SH-SY5Y (cell line): ENCODE measurements around the gene PPP2R2B.

ENCODE experiments used
- GATA2 ChIP-seq: IDR thresholded peaks from 2 replicates; pipeline ENCODE4 v1.6.1; 2011; ENCODE audit warnings: mild to moderate bottlenecking, low read depth, low read length
- GATA3 ChIP-seq: IDR thresholded peaks from 2 replicates; pipeline ENCODE4 v1.6.1; 2011; ENCODE audit warnings: low read depth, mild to moderate bottlenecking, low read length, moderate library complexity

Gene PPP2R2B

DNA sequence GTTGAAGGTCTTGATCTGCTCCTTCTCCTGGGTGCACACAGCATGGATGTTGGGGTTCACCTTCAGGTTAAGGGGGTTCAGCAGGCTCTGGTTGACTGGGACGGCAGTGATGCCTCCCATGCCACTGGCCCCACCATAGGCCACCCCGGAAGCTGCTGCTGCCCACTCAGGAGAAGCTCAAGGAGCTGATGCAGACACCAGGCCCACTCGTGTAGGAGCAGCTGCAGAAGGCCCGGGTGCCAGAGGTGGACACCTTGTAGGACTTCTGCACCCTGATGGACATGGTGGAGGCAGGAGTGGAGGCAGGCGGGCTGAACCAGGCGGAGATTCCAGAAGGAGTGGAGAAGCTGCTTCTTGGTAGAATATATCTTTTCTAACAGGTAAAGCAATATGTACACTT lies 171.2 kb downstream of the PPP2R2B start:
- TF ChIP-seq GATA2 = no peak
- TF ChIP-seq GATA3 = no peak

DNA sequence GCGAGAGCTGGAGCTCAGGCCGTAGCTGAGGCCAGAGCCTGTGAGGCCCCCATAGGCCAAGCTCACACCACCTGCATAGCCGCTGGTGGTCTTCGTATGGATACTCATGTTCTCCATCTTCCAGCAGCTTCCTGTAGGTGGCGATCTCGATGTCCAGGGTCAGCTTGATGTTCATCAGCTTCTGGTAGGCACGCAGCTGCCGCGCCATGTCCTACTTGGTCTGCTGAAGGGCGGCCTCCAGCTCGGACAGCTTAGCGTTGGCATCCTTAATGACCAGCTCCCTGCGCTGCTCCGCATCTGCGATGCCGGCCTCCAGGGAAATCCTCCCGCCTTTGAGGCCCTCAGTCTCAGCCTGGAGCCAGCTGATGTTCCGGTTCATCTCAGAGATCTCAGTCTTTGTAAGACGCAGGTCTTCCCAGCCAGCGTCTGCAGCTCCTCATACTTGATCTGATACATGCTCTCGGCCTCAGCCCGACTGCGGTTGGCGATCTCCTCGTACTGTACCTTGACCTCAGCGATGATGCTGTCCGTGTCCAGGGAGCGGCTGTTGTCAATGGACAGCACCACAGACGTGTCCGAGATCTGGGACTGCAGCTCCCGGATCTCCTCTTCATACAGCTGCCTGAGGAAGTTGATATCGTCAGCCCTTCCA lies 172.1 kb downstream of the PPP2R2B start:
- no peak for TF ChIP-seq GATA3
- no peak for TF ChIP-seq GATA2

DNA sequence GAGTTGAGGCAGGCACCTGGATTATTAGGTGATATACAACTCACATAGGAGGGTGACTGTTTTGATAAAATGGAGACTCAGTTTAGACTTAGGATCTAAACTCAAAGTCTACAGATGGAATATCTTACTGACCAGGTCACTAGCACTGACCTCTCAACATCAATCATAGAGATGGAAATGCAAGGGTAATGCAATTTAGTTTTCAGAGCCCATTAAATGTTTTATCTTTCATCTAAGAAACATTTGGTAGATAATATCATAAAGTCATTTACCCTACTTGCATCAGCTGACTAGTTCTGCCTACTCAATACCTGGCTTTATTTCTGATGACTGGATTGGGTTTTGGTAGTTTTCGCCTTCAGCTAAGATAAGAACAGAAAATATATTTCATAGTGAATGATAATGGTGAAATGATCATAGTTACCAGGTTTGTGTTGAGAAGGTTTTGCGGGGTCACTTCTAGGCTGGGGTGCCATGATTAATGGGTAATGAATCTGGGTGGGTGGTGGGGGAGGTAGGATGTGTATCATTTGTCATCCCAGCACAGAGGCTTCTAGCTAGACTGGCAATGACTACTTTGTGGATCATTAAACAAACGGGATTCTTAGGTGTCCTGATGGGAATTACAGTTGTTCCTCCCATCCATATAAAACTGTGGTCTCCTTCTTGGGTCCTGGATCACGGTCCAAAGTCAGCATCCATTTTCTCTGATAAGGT lies 173.4 kb downstream of the PPP2R2B start:
- no peak for TF ChIP-seq GATA2
- no peak for TF ChIP-seq GATA3

DNA sequence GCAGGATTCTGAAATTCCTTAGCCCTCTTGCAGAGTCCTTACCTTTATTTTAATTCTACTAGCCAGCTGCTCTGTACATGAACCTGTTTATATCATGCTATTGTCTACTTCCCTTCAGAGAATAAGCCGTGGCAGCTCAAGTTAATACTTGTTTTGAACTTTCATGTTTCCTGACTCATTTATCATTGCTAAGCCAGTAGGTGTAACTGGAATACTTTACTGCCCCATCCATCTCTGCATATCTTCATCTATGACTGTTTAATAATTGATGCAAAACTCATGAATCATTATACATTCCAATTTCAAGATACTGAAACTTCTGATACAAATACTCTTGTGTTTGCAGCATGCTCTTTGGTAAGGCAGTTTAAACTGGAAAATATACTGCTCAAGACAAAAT lies 174.7 kb downstream of the PPP2R2B start:
- TF ChIP-seq GATA3 = no peak
- no peak for TF ChIP-seq GATA2

GRCh38 chr5:146703499-146703898 lies 175.1 kb downstream of the PPP2R2B start:
- no peak for TF ChIP-seq GATA2
- no peak for TF ChIP-seq GATA3

DNA sequence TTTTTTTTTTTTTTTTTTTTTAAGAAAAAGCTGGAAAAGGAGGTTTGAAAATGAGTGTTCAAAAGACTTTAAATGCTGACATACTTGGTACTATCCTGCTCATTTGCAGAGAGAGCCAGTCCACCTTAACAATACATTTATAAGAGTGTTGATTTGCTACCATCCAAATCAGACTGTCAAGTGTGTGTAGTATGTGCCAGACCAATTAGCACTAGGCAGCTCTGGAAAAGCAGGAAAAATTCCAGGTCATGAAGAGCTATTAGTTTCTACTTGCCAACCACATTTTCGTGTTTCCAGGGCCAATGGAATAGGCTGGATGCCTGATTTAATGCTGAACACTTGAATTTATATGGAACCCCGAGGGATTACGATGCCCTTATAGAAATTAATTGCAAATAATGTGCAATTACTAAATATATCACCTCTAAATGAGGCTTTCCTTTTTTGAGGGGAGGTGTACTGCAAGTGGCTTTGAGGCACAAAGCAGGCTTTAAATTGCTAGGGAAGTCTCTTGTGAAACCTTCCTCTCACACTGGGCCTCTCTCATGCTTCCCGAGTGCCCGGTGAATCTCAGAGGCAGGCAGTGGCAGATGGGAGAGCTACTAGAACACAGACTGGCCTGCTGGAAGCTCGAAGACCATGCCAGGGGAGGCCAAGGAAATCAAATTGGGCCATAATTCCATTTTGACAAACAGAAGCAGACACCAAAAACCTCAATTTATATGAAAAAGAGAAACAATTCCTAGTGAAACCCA lies 178.7 kb downstream of the PPP2R2B start:
- TF ChIP-seq GATA2 (no peak), GATA3 (no peak)

DNA sequence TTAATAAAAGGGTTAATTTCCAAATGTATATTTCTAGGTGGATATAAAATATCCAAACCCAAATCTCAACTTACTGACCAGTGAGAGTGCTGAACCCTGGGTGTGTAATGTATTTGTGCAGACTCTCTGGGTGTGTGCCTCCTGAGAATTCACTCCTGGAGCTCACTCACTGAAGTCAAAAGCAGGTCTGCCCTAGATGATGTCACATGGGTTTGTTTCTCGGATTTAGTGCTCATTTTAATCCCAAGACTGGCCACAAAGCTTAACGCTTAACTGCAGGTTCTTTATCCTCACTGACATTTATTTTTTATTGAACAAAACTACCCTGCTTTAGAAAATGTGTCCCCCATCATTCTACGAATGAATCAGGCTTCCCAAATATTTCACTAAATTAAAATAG lies 179.4 kb downstream of the PPP2R2B start:
- TF ChIP-seq GATA3 (no peak), GATA2 (no peak)

DNA sequence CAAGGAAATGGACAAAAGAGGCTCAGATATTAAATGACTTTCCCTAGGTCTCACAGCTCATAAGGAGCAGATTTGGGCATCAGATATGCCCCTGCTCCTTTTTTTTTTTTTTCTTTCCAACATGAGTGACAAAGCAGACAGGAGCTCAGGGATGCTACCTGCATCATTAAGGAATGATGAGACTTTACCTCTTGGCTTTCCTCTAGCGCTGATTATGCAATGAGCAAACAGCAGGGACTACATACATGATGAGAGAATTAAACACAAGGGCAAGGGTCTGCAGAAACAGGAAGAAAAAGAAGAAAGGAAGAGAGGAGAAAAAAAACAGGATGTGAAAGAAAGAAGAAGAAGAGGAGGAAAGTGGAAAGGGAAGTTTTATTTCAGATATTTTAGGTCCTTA lies 179.9 kb downstream of the PPP2R2B start:
- TF ChIP-seq GATA2 = no peak
- TF ChIP-seq GATA3 = no peak

DNA sequence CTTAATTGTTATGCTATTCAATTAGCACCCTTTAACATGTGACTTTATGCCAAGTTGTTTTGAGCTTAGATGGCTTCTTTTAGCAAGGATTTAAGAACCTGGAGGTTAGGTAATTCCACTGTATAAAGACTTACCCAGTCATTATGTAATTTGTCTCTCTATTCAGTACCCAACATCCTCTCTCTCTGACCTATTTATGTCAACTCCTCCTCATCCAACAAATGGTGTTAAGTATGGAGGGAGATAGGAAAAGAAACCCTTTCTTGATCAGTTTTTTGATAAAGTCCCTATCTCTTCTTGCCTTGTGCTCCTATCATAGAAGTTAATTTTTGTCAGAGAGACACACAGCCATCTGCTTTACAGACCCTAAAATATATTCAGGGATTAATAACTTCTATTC lies 181.3 kb downstream of the PPP2R2B start:
- TF ChIP-seq GATA3 (no peak), GATA2 (no peak)

DNA sequence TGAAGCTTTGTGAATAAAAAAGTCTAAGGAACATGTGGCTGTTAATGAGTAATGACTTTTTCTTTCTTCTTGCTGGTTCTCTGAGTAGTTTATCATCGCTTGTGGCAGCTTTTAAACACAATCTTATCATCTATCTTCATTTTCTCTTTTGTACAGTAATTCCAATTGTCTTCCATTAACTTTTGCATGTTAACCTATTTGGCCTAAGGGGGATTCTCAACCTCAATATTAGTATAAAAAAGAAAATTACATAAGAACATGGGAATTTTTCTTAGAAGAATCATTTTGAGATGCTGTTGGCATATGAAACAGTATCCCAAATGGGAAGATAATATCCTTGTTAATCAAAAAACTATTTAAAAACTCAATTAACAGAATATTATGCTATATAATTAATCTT lies 182.9 kb downstream of the PPP2R2B start:
- TF ChIP-seq GATA3 (no peak), GATA2 (no peak)

GRCh38 chr5:146690880-146691355 lies 187.6 kb downstream of the PPP2R2B start:
- TF ChIP-seq GATA3 = peak; percentile 58; the same call in 1 of the 2 replicates
- TF ChIP-seq GATA2 = peak; percentile 91

DNA sequence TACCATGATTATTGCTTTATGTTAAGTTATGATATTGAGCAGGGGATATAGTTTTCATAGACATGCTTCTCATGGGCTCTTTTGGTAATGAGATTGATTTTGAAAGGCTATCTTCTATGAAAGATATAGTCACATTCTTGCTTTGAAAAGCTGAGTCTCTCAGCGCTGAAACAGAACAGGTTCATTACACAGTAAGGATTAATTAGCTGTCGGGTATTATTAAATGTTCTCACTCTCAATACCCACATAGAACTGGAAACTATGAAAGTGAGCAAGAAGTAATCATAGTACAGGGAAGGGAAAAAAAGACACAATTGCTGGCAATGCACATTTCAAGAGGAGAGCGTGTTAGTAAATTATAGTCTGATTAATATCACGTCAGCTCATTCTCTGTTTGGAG lies 190.9 kb downstream of the PPP2R2B start:
- TF ChIP-seq GATA3 (no peak), GATA2 (no peak)

DNA sequence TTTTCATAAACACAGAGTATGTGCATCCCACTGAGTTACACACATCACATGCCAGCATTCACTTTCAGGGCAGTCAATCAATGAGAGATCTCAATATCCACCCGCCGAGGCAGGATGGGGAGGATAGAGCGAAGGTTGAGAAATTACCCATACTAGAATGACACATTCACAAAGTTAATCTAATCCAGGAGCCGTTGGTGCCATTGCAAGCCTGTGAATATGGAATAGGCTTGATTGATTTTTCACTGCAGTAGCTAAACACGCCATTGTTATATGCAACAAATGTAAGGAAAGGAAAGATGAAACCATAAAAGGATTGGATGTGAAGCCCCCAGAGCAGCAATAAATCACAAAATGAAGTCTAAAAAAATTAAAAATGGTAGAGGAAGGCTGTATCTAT lies 194.7 kb downstream of the PPP2R2B start:
- TF ChIP-seq GATA2 (no peak), GATA3 (no peak)

- TF ChIP-seq GATA2 = no peak
- no peak for TF ChIP-seq GATA3
Measured at GRCh38 chr5:146682899-146683532, 195.5 kb downstream of the PPP2R2B start.

DNA sequence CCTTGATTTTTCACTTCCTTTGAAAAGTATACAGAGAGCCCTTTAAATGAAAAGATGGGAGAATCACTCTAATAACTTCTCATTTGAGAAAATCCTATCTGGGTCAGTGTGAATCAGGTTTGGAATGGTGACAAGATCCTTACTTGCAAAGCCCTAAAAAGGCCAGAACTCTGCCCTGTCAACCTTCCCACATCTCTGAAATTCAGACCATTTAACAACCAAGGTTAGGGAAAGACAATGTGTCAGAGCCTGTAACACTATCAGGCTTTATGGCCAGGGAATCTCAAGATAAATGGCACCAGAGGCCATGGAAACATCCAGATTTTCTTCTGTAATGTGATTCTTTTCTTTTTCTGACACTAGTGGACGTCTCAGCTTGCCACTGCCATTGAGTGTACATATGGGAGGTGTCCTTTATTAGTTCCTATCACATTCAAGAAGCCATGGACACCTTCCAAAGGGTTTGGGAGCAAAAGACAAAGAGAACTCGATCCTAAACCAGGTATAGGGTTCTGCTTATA lies 196.9 kb downstream of the PPP2R2B start:
- TF ChIP-seq GATA3 (no peak), GATA2 (no peak)
